Measurements from ENCODE around the gene POT1.

DNA sequence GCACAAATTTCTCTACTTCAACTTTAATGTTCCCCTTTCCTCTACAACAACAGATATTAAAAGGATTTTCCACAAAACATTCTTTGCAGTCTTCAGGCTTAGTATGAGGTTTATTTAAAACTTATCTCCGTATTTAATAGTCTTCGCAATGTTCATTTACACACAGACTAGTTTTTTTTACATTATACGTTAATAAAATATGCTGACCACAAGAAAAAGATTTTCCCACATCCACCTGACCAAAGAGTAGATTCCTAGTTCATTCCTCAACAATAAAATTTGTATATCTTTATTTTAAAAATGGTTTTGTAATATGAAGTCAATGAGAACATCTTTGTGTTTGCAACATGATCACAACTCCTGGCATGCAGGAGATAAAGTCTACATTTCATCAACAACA is 42.4 kb downstream of the POT1 start:
- no peak for TF ChIP-seq CTCF (IDR thresholded peaks at IDR 0.05)
- TF ChIP-seq POLR2A (IDR thresholded peaks at IDR 0.05): no peak

All from tibial nerve (tissue), 3 donors.